ENCODE results near the gene EEF1AKMT2.
"Not testable (repeated sequence)": the region's sequence is repeated elsewhere in the genome, so short reads cannot be mapped to it uniquely, and the experiment has no call there.

EEF1AKMT2 gene

GRCh38 chr10:124755581-124755980, 36.1 kb downstream of the EEF1AKMT2 start:
- DNase-seq (ENCODE audit: low read depth in 2 of 2), result no peak

GRCh38 chr10:124754227-124754626, 37.5 kb downstream of the EEF1AKMT2 start:
- no peak for DNase-seq (ENCODE audit: low read depth in 2 of 2)

- DNase-seq (ENCODE audit: low read depth in 2 of 2), result no peak
Measured at GRCh38 chr10:124748953-124749645, 42.6 kb downstream of the EEF1AKMT2 start.

- DNase-seq (ENCODE audit: low read depth in 2 of 2), result no peak
Measured at GRCh38 chr10:124748166-124748565, 43.5 kb downstream of the EEF1AKMT2 start.

- DNase-seq (ENCODE audit: low read depth in 2 of 2), result no peak
Measured at GRCh38 chr10:124747745-124748144, 43.9 kb downstream of the EEF1AKMT2 start.

GRCh38 chr10:124746992-124747391, 44.7 kb downstream of the EEF1AKMT2 start:
- no peak for DNase-seq (ENCODE audit: low read depth in 2 of 2)

- not testable (repeated sequence) for DNase-seq (ENCODE audit: low read depth in 2 of 2)
Measured at GRCh38 chr10:124746447-124746846, 45.2 kb downstream of the EEF1AKMT2 start.

- DNase-seq (ENCODE audit: low read depth in 2 of 2), result no peak
Measured at GRCh38 chr10:124745673-124746072, 46.0 kb downstream of the EEF1AKMT2 start.

- DNase-seq (ENCODE audit: low read depth in 2 of 2), result no peak
Measured at GRCh38 chr10:124745252-124745651, 46.4 kb downstream of the EEF1AKMT2 start.

- DNase-seq (ENCODE audit: low read depth in 2 of 2), result peak; percentile 70 to 72
Measured at GRCh38 chr10:124744102-124745050, 47.3 kb downstream of the EEF1AKMT2 start, which contains the start of gene FAM53B. Gene FAM53B (minus strand): TSS chr10:124744378. CDS start chr10:124706713, 37,665 bp downstream.

GRCh38 chr10:124743191-124744101, 48.2 kb downstream of the EEF1AKMT2 start:
- DNase-seq (ENCODE audit: low read depth in 2 of 2), result no peak

- no peak for DNase-seq (ENCODE audit: low read depth in 2 of 2)
Measured at GRCh38 chr10:124742413-124743190, 49.1 kb downstream of the EEF1AKMT2 start.

GRCh38 chr10:124741922-124742412, 49.7 kb downstream of the EEF1AKMT2 start:
- DNase-seq (ENCODE audit: low read depth in 2 of 2), result no peak

- DNase-seq (ENCODE audit: low read depth in 2 of 2), result peak; percentile 52 to 63
Measured at GRCh38 chr10:124741281-124741921, 50.3 kb downstream of the EEF1AKMT2 start.

GRCh38 chr10:124740369-124741280, 51.1 kb downstream of the EEF1AKMT2 start:
- no peak for DNase-seq (ENCODE audit: low read depth in 2 of 2)

GRCh38 chr10:124739986-124740368, 51.7 kb downstream of the EEF1AKMT2 start:
- no peak for DNase-seq (ENCODE audit: low read depth in 2 of 2)

GRCh38 chr10:124739119-124739921, 52.4 kb downstream of the EEF1AKMT2 start:
- no peak for DNase-seq (ENCODE audit: low read depth in 2 of 2)

GRCh38 chr10:124738441-124738840, 53.2 kb downstream of the EEF1AKMT2 start:
- no peak for DNase-seq (ENCODE audit: low read depth in 2 of 2)

Data from stimulated activated CD8-positive, alpha-beta memory T cell treated with anti-CD3 and anti-CD28 coated beads, Interleukin-2, amount 100 ng/mL, for 48 hours (primary cell).